Muscle layer of colon (tissue), 2 donors: ENCODE measurements around the gene VSTM5.
"Not testable (repeated sequence)": the region's sequence is repeated elsewhere in the genome, so short reads cannot be mapped to it uniquely, and the experiment has no call there.

ENCODE experiments used
- H3K27ac ChIP-seq: one replicate; pipeline ENCODE4 v1.7.0; 2013; ENCODE audit warnings: low read depth, mild to moderate bottlenecking, low read length, moderate library complexity
- H3K27me3 ChIP-seq, 2 donors: one replicate each; pipeline ENCODE4 v1.7.0; 2013; ENCODE audit warnings: low read length in 2 of 2, mild to moderate bottlenecking in 2 of 2; ENCODE audit not compliant: insufficient read depth in 2 of 2, control insufficient read depth in 1 of 2
- H3K36me3 ChIP-seq: one replicate; pipeline ENCODE4 v1.7.0; 2013; ENCODE audit warnings: mild to moderate bottlenecking, low read length; ENCODE audit not compliant: insufficient read depth
- H3K4me1 ChIP-seq: one replicate; pipeline ENCODE4 v1.7.0; 2013; ENCODE audit warnings: mild to moderate bottlenecking, low read length; ENCODE audit not compliant: insufficient read depth
- H3K4me3 ChIP-seq, 2 donors: one replicate each; pipeline ENCODE4 v1.7.0; 2013; ENCODE audit warnings: low read length in 2 of 2, low read depth in 1 of 2, mild to moderate bottlenecking in 1 of 2, moderate library complexity in 1 of 2
- H3K9ac ChIP-seq: one replicate; pipeline ENCODE4 v1.7.0; 2013; ENCODE audit warnings: low read length
- H3K9me3 ChIP-seq: one replicate; pipeline ENCODE4 v1.7.0; 2013; ENCODE audit warnings: mild to moderate bottlenecking, low read length
- donor health status: abdominal sarcoma.
- donor health status: Adenocarcinoma of cecum.

VSTM5 gene, protein sequence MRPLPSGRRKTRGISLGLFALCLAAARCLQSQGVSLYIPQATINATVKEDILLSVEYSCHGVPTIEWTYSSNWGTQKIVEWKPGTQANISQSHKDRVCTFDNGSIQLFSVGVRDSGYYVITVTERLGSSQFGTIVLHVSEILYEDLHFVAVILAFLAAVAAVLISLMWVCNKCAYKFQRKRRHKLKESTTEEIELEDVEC

DNA sequence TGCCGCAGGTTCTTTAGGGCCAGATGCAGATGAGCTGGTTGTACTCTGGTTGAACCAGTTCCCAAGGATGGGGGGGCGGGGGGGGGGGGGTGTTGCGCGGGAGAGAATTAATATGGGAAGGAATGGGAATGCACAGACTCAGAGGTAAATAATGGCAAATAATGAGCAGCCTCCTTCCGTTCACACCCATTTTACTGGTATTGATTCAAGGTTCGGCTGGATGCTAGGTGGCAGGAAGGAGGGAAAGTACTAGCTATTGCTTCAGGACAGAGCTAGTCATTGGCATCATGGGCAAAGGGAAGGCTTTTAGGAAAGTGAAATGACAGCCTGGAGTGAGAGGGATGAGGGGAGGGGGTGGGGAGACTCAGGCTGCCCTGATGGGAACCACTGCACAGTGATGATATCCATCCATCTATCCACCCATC lies at the start of gene VSTM5:
VSTM5 (minus strand) TSS at position 25 of the 425 bp plus-strand sequence. CDS start 116 bp downstream, outside the sequence.
- H3K9me3 ChIP-seq = no peaks in the 10 kb centered on the region
- peaks cover 3% of the 10 kb centered on the region for H3K4me1 ChIP-seq
- H3K27me3 ChIP-seq = no peaks in the 10 kb centered on the region
- H3K36me3 ChIP-seq = no peaks in the 10 kb centered on the region
- peak within 1 kb of the TSS; percentile 24 for H3K9ac ChIP-seq
- H3K4me3 ChIP-seq = peak within 1 kb of the TSS; percentile 50 to 61
- H3K27ac ChIP-seq = peak within 1 kb of the TSS; percentile 68

DNA sequence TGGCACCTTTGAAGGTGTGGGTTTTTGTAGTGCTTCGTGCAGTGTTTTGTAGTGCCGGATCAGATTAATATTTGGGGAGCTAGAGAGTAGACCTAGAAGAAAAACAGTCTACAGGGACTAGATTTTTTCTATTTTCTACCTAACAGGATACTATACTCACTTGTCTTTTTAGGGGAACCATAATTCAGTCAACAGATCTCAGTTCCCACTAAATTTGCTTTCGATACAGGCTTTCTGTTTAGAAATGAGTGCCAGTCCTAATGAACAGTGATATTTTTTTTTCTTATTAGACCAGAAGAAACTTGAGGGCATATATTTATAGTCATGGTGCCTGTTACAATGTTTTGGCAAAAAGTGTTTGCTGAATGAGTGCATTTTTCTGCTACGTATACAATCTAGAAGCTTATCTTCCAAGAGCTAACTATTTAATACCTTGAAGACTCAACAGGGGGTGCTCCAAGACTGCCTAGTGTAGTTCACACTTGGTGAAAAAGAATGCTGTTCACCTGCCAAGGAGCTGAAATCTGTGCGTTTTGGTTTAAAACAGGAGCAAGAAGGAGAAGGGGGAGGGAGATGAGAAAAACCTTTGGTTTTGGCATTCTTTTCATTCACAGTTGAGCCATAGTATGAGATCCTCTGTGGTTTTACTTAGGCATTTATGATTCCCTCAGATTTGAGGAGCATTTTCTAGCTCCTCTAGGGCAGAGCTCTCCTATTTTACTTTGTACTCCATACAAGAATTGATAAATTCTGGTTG lies 44.9 kb upstream of the VSTM5 start:
- no peaks in the 10 kb centered on the region for H3K4me1 ChIP-seq
- no peaks in the 10 kb centered on the region for H3K36me3 ChIP-seq
- no peaks in the 10 kb centered on the region for H3K27me3 ChIP-seq
- H3K27ac ChIP-seq = no peak overlapping the region
- no peaks in the 10 kb centered on the region for H3K9me3 ChIP-seq
- H3K9ac ChIP-seq = no peak overlapping the region
- no peak overlapping the region for H3K4me3 ChIP-seq

DNA sequence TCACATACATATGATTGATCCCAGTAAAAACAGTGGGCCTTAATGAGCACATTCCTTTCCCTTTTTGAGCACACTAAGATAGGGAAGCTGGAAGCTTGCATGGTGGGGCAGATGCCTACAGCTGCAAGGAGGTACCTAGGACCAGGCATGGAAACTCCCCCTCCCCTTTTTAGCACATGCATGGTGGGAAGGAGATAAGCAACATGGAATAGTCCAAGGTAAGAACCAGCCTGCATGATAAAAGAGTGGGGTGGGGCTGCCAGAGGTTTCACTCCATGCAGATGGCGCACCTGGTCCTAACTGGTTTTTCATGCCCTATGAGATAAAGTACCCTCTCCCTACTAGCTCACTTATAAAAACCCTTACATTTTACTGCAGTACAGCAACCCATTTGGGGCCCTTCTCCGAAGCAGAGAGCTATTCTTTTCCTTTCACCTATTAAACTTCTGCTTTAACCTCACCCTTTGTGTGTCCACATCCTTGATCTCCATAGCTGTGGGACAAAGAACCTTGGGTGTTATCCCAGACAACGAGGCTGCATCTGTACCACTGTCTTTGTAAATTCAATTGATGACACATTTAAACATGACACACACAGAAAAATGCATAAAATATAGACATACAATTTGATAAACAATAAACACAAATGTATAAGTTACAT lies 40.1 kb upstream of the VSTM5 start:
- H3K9me3 ChIP-seq = no peaks in the 10 kb centered on the region
- H3K4me3 ChIP-seq = no peak overlapping the region
- no peaks in the 10 kb centered on the region for H3K27me3 ChIP-seq
- no peaks in the 10 kb centered on the region for H3K4me1 ChIP-seq
- no peaks in the 10 kb centered on the region for H3K36me3 ChIP-seq
- H3K9ac ChIP-seq = no peak overlapping the region
- H3K27ac ChIP-seq = no peak overlapping the region

DNA sequence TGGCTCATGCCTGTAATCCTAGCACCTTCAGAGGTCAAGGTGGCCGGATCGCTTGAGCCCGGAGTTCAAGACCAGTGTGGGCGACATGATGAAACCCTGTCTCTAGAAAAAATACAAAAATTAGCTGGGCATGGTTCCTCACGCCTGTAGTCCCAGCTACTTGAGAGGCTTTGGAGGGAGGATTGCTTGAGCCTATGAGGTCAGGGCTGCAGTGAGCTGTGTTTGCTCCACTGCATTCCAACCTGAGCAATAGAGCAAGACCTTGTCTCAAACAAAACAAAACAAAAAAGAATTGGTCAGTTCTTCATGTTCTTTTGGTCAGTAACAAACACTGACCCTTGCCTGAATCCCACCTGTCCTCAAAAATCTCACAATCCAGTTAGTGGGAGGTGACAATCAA lies 36.7 kb upstream of the VSTM5 start:
- Histone ChIP-seq H3K27ac (no peak overlapping the region), H3K36me3 (no peaks in the 10 kb centered on the region), H3K9me3 (no peaks in the 10 kb centered on the region), H3K27me3 (no peaks in the 10 kb centered on the region), H3K4me3 (no peak overlapping the region), H3K9ac (no peak overlapping the region), H3K4me1 (no peaks in the 10 kb centered on the region)

DNA sequence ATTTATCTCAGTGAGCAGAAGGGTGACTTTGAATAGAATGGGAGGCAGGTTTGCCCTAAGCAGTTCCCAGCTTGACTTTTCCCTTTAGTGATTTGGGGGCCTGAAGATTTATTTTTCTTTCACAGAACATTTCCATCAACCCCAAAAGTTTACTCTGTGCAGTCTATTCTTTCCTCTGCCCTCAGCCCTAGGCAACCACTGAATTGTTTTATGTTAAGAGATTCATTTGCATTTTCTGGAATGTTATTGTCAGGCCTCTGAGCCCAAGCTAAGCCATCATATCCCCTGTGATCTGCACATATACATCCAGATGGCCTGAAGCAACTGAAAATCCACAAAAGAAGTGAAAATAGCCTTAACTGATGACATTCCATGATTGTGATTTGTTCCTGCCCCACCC lies 28.7 kb upstream of the VSTM5 start:
- H3K9ac ChIP-seq, H3K9me3 ChIP-seq, H3K4me3 ChIP-seq: not testable (repeated sequence)

DNA sequence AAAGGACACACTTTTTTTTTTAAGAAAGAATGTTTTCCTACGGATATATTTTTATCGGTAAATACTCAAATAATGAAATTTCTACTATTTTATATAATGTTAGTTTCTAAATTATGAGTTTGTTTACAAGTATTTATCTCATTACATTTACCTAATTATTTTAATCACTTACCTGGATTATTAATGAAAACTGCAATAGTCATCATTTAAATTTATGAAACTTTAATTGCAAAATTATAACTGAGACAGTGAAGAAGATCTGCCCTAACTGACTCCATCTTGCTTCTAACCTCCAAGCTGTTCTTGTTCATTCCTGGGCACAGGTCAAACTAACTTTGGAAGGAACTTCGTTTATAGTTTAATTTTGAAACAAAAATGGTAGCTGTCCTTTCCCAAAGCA lies 25.2 kb upstream of the VSTM5 start:
- Histone ChIP-seq H3K9me3 (no peaks in the 10 kb centered on the region), H3K36me3 (no peaks in the 10 kb centered on the region), H3K27me3 (no peaks in the 10 kb centered on the region), H3K4me3 (no peak overlapping the region), H3K4me1 (no peaks in the 10 kb centered on the region), H3K27ac (no peak overlapping the region), H3K9ac (no peak overlapping the region)

More for the DNA sequence above, 28.7 kb upstream of the VSTM5 start:
- not testable (repeated sequence) for H3K4me1 ChIP-seq, H3K36me3 ChIP-seq, H3K27me3 ChIP-seq, H3K27ac ChIP-seq

DNA sequence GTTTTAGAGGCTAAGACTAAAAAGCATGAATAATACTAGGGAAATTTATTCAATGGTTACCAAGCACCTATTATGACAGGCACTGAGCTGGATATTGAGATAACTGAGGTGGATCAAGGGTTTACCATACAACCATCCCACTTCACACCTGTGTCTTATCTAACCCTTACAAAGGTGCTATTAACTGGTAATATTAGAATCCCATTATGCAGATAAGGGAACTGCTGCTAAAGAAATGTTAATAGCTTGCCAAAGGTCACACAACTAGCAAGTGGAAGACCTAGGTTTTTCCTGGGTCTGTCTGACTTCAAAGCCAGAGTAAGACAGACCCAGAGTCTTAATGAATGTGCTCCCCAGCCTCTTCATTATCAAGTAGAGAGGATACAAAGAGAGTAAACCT lies 21.1 kb upstream of the VSTM5 start:
- H3K36me3 ChIP-seq = no peaks in the 10 kb centered on the region
- H3K9ac ChIP-seq = no peak overlapping the region
- H3K27ac ChIP-seq = no peak overlapping the region
- H3K4me3 ChIP-seq = no peak overlapping the region
- no peaks in the 10 kb centered on the region for H3K9me3 ChIP-seq
- no peaks in the 10 kb centered on the region for H3K27me3 ChIP-seq
- no peaks in the 10 kb centered on the region for H3K4me1 ChIP-seq

DNA sequence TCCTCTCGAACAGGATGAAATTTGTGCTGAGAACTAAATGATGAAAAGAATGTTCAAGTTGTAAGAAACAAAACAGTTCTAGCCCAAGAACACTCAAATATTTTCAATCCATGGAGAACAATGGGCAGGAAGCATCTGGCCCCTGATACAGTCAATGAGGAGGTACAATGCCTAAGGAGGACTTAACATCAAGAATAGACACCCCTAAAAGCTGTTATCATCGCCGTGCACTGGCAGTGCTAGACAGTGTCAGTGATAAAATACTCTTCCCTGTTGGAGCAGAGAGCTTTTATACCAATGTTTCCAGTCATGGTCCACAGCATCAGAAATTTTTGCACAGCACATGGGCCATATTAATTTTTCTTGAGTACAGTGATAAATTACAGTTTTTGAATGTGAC lies 20.2 kb upstream of the VSTM5 start:
- Histone ChIP-seq H3K36me3 (no peaks in the 10 kb centered on the region), H3K4me3 (no peak overlapping the region), H3K27ac (no peak overlapping the region), H3K9ac (no peak overlapping the region), H3K9me3 (no peaks in the 10 kb centered on the region), H3K27me3 (no peaks in the 10 kb centered on the region), H3K4me1 (no peaks in the 10 kb centered on the region)

DNA sequence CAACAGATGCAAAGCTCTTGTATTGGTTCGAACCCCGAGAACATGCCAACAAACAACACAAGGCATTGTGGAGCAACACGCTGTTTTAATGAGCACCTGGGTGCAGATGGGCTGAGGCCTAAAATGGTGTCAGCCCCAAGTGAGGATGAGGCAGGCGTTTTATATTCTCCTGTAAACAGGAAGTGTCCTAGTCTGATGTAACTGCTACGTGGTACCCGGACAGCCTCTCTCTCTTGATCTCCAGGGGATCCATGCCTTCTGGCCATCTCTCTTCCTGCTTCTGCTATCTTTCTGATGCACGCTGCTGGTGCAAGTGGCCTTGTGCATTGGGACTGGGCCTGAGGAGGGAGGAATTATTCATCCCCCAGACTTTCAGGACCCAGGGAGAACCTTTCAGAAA lies 19.4 kb upstream of the VSTM5 start:
- no peaks in the 10 kb centered on the region for H3K4me1 ChIP-seq
- no peaks in the 10 kb centered on the region for H3K27me3 ChIP-seq
- H3K9me3 ChIP-seq = no peaks in the 10 kb centered on the region
- no peak overlapping the region for H3K27ac ChIP-seq
- H3K4me3 ChIP-seq = no peak overlapping the region
- no peaks in the 10 kb centered on the region for H3K36me3 ChIP-seq
- H3K9ac ChIP-seq = no peak overlapping the region

DNA sequence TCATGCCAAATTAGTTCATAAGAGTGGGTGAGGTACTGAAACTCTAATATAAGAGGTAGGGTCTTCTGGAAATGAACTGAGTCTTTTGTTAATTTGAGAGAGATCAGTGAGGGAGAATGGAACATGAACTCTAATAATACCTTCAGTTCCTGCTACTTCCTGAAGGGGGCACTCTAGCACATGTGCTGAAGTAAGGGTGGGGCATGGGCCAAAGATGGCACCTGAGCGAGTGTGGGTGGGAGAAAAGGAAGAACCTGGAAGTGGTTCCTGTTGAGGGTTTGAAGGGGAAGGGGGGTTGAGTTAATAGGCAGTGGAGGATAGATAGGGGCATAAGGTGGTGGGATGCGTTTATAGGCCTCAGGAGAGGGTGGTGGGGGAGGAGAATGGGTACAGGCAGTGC lies 18.0 kb upstream of the VSTM5 start:
- not testable (repeated sequence) for H3K27ac ChIP-seq, H3K4me1 ChIP-seq, H3K9ac ChIP-seq, H3K36me3 ChIP-seq, H3K9me3 ChIP-seq, H3K27me3 ChIP-seq, H3K4me3 ChIP-seq

DNA sequence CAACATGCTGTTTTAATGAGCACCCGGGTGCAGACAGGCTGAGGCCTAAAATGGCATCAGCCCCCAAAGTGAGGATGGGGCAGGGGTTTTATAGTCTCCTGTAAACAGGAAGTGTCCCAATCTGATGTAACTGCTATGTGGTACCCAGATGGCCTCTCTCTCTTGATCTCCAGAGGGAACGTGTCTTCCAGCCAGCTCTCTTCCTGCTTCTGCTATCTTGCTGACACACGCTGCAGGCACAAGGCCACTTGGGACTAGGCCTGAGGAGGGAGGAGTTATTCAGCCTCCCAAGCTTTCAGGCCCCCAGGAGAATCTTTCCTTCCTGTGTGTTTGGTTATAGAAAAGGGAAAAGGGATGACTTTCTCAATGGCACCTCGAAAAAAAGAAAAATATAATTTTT lies 11.4 kb upstream of the VSTM5 start:
- H3K27me3 ChIP-seq = no peaks in the 10 kb centered on the region
- no peak overlapping the region for H3K27ac ChIP-seq
- no peak overlapping the region for H3K9ac ChIP-seq
- H3K36me3 ChIP-seq = no peaks in the 10 kb centered on the region
- no peaks in the 10 kb centered on the region for H3K9me3 ChIP-seq
- no peaks in the 10 kb centered on the region for H3K4me1 ChIP-seq
- H3K4me3 ChIP-seq = no peak overlapping the region
